Panc1 (cell line): ENCODE results near the gene ZC3H7B. TPM values are rescaled to one million over a fixed set of nuclear protein-coding genes. Genes with fewer than 3 reads are reported as not detected.
A peak's percentile ranks its signal among the peaks of the same experiment; 100 is the strongest.

Experiments
- ATAC-seq: fragments of 200-7000 bp; cut with Tn5 transposase; 2 replicates; pipeline ENCODE4 v1.9.1; 2020; ENCODE audit warnings: mild to moderate bottlenecking, moderate library complexity
- BruUV-seq: library from RNA; stranded (reverse); fragments of 400-500 nt; replicated peaks from 2 replicates; lab custom pipeline; 2021; lab: Mats Ljungman, UMichigan
- CTCF ChIA-PET: fragments of 300-600 bp; sonication (Branson Sonifier 250); formaldehyde crosslinking; loops from one replicate; lab custom pipeline; 2022; ENCODE audit warnings: antibody characterized with exemption; lab: Charles Lee
- POLR2A ChIA-PET: fragments of 300-600 bp; sonication (Branson Sonifier 250); formaldehyde crosslinking; loops from one replicate; lab custom pipeline; 2022; ENCODE audit warnings: antibody characterized with exemption; lab: Charles Lee
- DNase-seq: peaks from one replicate; pipeline ENCODE4 v3.0.0-alpha.2; 2010; ENCODE audit warnings: low read depth, low spot score
- H3K27ac ChIP-seq: 2 replicates; pipeline ENCODE4 v1.5.1; 2011; ENCODE audit warnings: mild to moderate bottlenecking, low read length, inconsistent platforms
- H3K27me3 ChIP-seq: fragments of 200-500 bp; sonication (Bioruptor generic); 2 replicates; pipeline ENCODE4 v1.6.0; 2014; ENCODE audit warnings: low read length, inconsistent platforms; ENCODE audit not compliant: control insufficient read depth, insufficient read depth
- H3K36me3 ChIP-seq: fragments of 200-500 bp; sonication (Bioruptor generic); 2 replicates; pipeline ENCODE4 v1.5.1; 2014; ENCODE audit warnings: inconsistent platforms, mild to moderate bottlenecking, low read length, moderate library complexity; ENCODE audit not compliant: control insufficient read depth, insufficient read depth
- H3K4me1 ChIP-seq: 2 replicates; pipeline ENCODE4 v1.5.1; 2011; ENCODE audit warnings: inconsistent platforms, mild to moderate bottlenecking, low read length, moderate library complexity; ENCODE audit not compliant: control insufficient read depth, insufficient read depth
- H3K4me3 ChIP-seq, 2 experiments: 2 replicates each; pipeline ENCODE4 v1.5.1; 2011 to 2012; ENCODE audit warnings: low read depth in 2 of 2, low read length in 2 of 2, mild to moderate bottlenecking in 2 of 2, inconsistent platforms in 1 of 2, moderate library complexity in 1 of 2
- H3K9me3 ChIP-seq: fragments of 200-500 bp; sonication (Bioruptor generic); 2 replicates; pipeline ENCODE4 v1.5.1; 2014; ENCODE audit warnings: low read depth, mild to moderate bottlenecking, inconsistent platforms, low read length, moderate library complexity; ENCODE audit not compliant: control insufficient read depth, insufficient read depth
- CTCF ChIP-seq: fragments of 450-650 bp; IDR thresholded peaks from 2 replicates; pipeline ENCODE4 v1.5.1; 2017; ENCODE audit warnings: mild to moderate bottlenecking
- POLR2AphosphoS5 ChIP-seq: IDR thresholded peaks from 2 replicates; pipeline ENCODE4 v1.6.1; 2012; ENCODE audit warnings: mild to moderate bottlenecking, low read depth, low read length, moderate library complexity
- REST ChIP-seq, 2 experiments: IDR thresholded peaks; 2 replicates each; pipeline ENCODE4 v1.6.1; 2011 to 2012; ENCODE audit warnings: low read depth in 2 of 2, control low read depth in 1 of 2, low read length in 1 of 2, mild to moderate bottlenecking in 1 of 2, moderate library complexity in 1 of 2; ENCODE audit not compliant: insufficient read depth in 1 of 2
- SIN3A ChIP-seq: IDR thresholded peaks from 2 replicates; pipeline ENCODE4 v1.6.1; 2012; ENCODE audit warnings: low read depth, mild to moderate bottlenecking, low read length, moderate library complexity, borderline replicate concordance; ENCODE audit not compliant: insufficient read depth
- TCF7L2 ChIP-seq: IDR thresholded peaks from 2 replicates; pipeline ENCODE4 v1.6.1; 2011; ENCODE audit warnings: mild to moderate bottlenecking, low read depth, low read length, inconsistent platforms
- in situ Hi-C: cut with HindIII; loops from 2 replicates; pipeline ENCODE4 v1.10.0; 2016; ENCODE audit warnings: low sequenced_read_pairs, low pct_unique_long_range_greater_than_20kb
- intact Hi-C: fragments of 100-400 bp; cut with micrococcal nuclease; formaldehyde crosslinking; loops from one replicate; pipeline ENCODE4 v1.10.0; 2022; ENCODE audit not compliant: unreplicated experiment
- total RNA-seq: library from RNA; stranded (reverse); gene quantifications from one replicate; pipeline ENCODE4 v1.2.1, GENCODE V29; 2021; ENCODE audit not compliant: unreplicated experiment

ZC3H7B gene
- total RNA-seq, 1 experiment from 2014 or later, result 62.0 TPM

- TSS peak; percentile 39 for BruUV-seq
- Histone ChIP-seq H3K9me3 (no peaks in the 10 kb centered on the region), H3K27me3 (no peaks in the 10 kb centered on the region), H3K36me3 (no peaks in the 10 kb centered on the region), H3K4me1 (no peaks in the 10 kb centered on the region), H3K4me3 (no peak overlapping the region), H3K27ac (no peak overlapping the region)
- ATAC-seq, result no peak
- POLR2A ChIA-PET, result no interaction called here
- in situ Hi-C loops (no loop called here), intact Hi-C loops (no loop called here)
- CTCF ChIA-PET, result no interaction called here
- TF ChIP-seq POLR2AphosphoS5, result no peak
- no peak for TF ChIP-seq SIN3A
- no peak for TF ChIP-seq REST (IDR thresholded peaks at IDR 0.05; ENCODE audit: insufficient read depth in 1 of 2, low read depth in 2 of 2, low read length in 1 of 2)
- TF ChIP-seq CTCF, result no peak
- no peak for TF ChIP-seq TCF7L2
- DNase-seq, result no peak
These were observed 32.5 kb downstream of the ZC3H7B start for GRCh38 chr22:41333806-41334205.

GRCh38 chr22:41334215-41334614 lies 32.9 kb downstream of the ZC3H7B start:
- CTCF ChIA-PET, result no interaction called here
- H3K36me3 ChIP-seq, result no peaks in the 10 kb centered on the region
- TF ChIP-seq REST (IDR thresholded peaks at IDR 0.05; ENCODE audit: insufficient read depth in 1 of 2, low read depth in 2 of 2, low read length in 1 of 2), result no peak
- no peak for TF ChIP-seq CTCF
- TF ChIP-seq SIN3A, result no peak
- no peak for TF ChIP-seq TCF7L2
- TF ChIP-seq POLR2AphosphoS5, result no peak
- no TSS peak for BruUV-seq
- intact Hi-C loops, result no loop called here
- no peaks in the 10 kb centered on the region for H3K4me1 ChIP-seq
- H3K4me3 ChIP-seq, result no peak overlapping the region
- in situ Hi-C loops, result no loop called here
- POLR2A ChIA-PET, result no interaction called here
- ATAC-seq, result no peak
- no peaks in the 10 kb centered on the region for H3K27me3 ChIP-seq
- H3K9me3 ChIP-seq, result no peaks in the 10 kb centered on the region
- H3K27ac ChIP-seq, result no peak overlapping the region
- DNase-seq, result no peak
